Measurements from ENCODE around the gene RALGAPA2.

RALGAPA2 gene

GRCh38 chr20:20491110-20491783 lies 221.2 kb downstream of the RALGAPA2 start:
- DNase-seq: peak; percentile 36 to 43

GRCh38 chr20:20490673-20491072 lies 221.8 kb downstream of the RALGAPA2 start:
- peak in 1 of 2 experiments; percentile 33 for DNase-seq

- peak in 1 of 2 experiments; percentile 27 for DNase-seq
These were observed 222.6 kb downstream of the RALGAPA2 start for GRCh38 chr20:20489648-20490341.

- DNase-seq: no peak
These were observed 223.4 kb downstream of the RALGAPA2 start for GRCh38 chr20:20489054-20489453.

- DNase-seq: no peak
These were observed 224.1 kb downstream of the RALGAPA2 start for GRCh38 chr20:20488388-20488787.

- DNase-seq: no peak
These were observed 224.6 kb downstream of the RALGAPA2 start for GRCh38 chr20:20487811-20488210.

- no peak for DNase-seq
These were observed 229.1 kb downstream of the RALGAPA2 start for GRCh38 chr20:20483328-20483727.

GRCh38 chr20:20482453-20482852 lies 230.0 kb downstream of the RALGAPA2 start:
- no peak for DNase-seq

- no peak for DNase-seq
These were observed 231.8 kb downstream of the RALGAPA2 start for GRCh38 chr20:20480689-20481088.

GRCh38 chr20:20480126-20480525 lies 232.3 kb downstream of the RALGAPA2 start:
- no peak for DNase-seq

- no peak for DNase-seq
These were observed 234.9 kb downstream of the RALGAPA2 start for GRCh38 chr20:20477444-20478041.

- no peak for DNase-seq
These were observed 235.9 kb downstream of the RALGAPA2 start for GRCh38 chr20:20476504-20476903.

GRCh38 chr20:20473657-20474056 lies 238.8 kb downstream of the RALGAPA2 start:
- DNase-seq: no peak

- DNase-seq: no peak
These were observed 239.7 kb downstream of the RALGAPA2 start for GRCh38 chr20:20472684-20473274.

GRCh38 chr20:20466341-20466879 lies 246.0 kb downstream of the RALGAPA2 start:
- no peak for DNase-seq

- peak; percentile 29 to 71 for DNase-seq
These were observed 247.2 kb downstream of the RALGAPA2 start for GRCh38 chr20:20465252-20465651.

- DNase-seq: peak; percentile 98 to 99
These were observed 248.5 kb downstream of the RALGAPA2 start for GRCh38 chr20:20463933-20464374.

GRCh38 chr20:20462185-20462584 lies 250.3 kb downstream of the RALGAPA2 start:
- peak in 1 of 2 experiments; percentile 68 for DNase-seq

GRCh38 chr20:20461551-20461950 lies 250.9 kb downstream of the RALGAPA2 start:
- DNase-seq: peak; percentile 95 to 96

- DNase-seq: no peak
These were observed 252.7 kb downstream of the RALGAPA2 start for GRCh38 chr20:20459726-20460125.

GRCh38 chr20:20457392-20458126 lies 254.9 kb downstream of the RALGAPA2 start:
- DNase-seq: no peak

- DNase-seq: no peak
These were observed 255.7 kb downstream of the RALGAPA2 start for GRCh38 chr20:20456741-20457140.

- DNase-seq: no peak
These were observed 256.5 kb downstream of the RALGAPA2 start for GRCh38 chr20:20455926-20456325.
